Natural killer cell (primary cell): Measurements from ENCODE around the gene NAA40. TPM values are rescaled to one million over a fixed set of nuclear protein-coding genes. Genes with fewer than 3 reads are reported as not detected.

Experiments
- ATAC-seq, 3 donors: fragments of 150-1000 bp in 2 of 3; fragments of 200-7000 bp in 1 of 3; cut with Tn5 transposase; 1 replicate in 1 of 3; 2 replicates in 2 of 3; pipeline ENCODE4 v1.10.0; 2021; ENCODE audit warnings: mild to moderate bottlenecking in 2 of 3, moderate library complexity in 2 of 3
- DNase-seq, 2 donors: peaks; one replicate each; pipeline versions ENCODE4 v3.0.0 to v3.0.0-alpha.2; 2013 to 2021; ENCODE audit warnings: mixed read lengths in 1 of 2
- H3K27ac ChIP-seq: one replicate; pipeline ENCODE4 v1.5.1; 2013; ENCODE audit warnings: mild to moderate bottlenecking, low read length
- H3K27me3 ChIP-seq: one replicate; pipeline ENCODE4 v1.6.1; 2013; ENCODE audit warnings: low read length; ENCODE audit not compliant: control insufficient read depth, insufficient read depth
- H3K36me3 ChIP-seq: one replicate; pipeline ENCODE4 v1.6.1; 2013; ENCODE audit warnings: low read length; ENCODE audit not compliant: control insufficient read depth, insufficient read depth
- H3K4me1 ChIP-seq: one replicate; pipeline ENCODE4 v1.6.1; 2013; ENCODE audit warnings: low read length; ENCODE audit not compliant: control insufficient read depth, insufficient read depth
- H3K4me3 ChIP-seq: one replicate; pipeline ENCODE4 v1.5.1; 2013; ENCODE audit warnings: low read length
- H3K9me3 ChIP-seq: one replicate; pipeline ENCODE4 v1.6.1; 2013; ENCODE audit warnings: low read length; ENCODE audit not compliant: control insufficient read depth, insufficient read depth
- H3K27ac Mint-ChIP-seq, 2 donors: one replicate each; pipeline ENCODE4 v1.8.0; 2022; ENCODE audit warnings: mild to moderate bottlenecking in 2 of 2, mixed read lengths in 2 of 2, moderate library complexity in 1 of 2
- H3K27me3 Mint-ChIP-seq, 2 donors: one replicate each; pipeline ENCODE4 v1.8.0; 2022; ENCODE audit warnings: low read depth in 2 of 2, mixed read lengths in 2 of 2
- H3K36me3 Mint-ChIP-seq: one replicate; pipeline ENCODE4 v1.8.0; 2022; ENCODE audit warnings: mixed read lengths
- H3K4me1 Mint-ChIP-seq, 2 donors: one replicate each; pipeline ENCODE4 v1.8.0; 2022; ENCODE audit warnings: mixed read lengths in 2 of 2
- H3K4me3 Mint-ChIP-seq: one replicate; pipeline ENCODE4 v1.8.0; 2022; ENCODE audit warnings: mild to moderate bottlenecking, moderate library complexity, mixed read lengths
- H3K9me3 Mint-ChIP-seq, 2 donors: one replicate each; pipeline ENCODE4 v1.8.0; 2022; ENCODE audit warnings: mixed read lengths in 2 of 2
- WGBS: methylation state at CpG from one replicate; pipeline ENCODE4 v1.1.7; 2013; ENCODE audit warnings: missing lambda C conversion rate; ENCODE audit not compliant: insufficient coverage; 5-methylcytosine and 5-hydroxymethylcytosine counted together
- intact Hi-C: fragments of 100-400 bp; cut with micrococcal nuclease; formaldehyde crosslinking; loops from one replicate; pipeline ENCODE4 v1.14.2; 2022
- total RNA-seq, 4 donors: library from RNA; stranded (reverse); fragments of 120-200 nt in 1 of 4; gene quantifications; one replicate each; pipeline versions ENCODE4 v1.2.3 to v1.2.4, GENCODE V29; 2013 to 2022
- TF ChIP-seq, protein P1 (sequence below): fragments of 200-600 bp; IDR thresholded peaks from one replicate; pipeline ENCODE4 v1.8.0; 2022; ENCODE audit warnings: antibody characterized with exemption

The NAA40 gene
- total RNA-seq, 3 donors from 2014 or later (not counting 1 experiment from before 2014, with no cell fraction given) = 44.8 to 72.1 (median 57.4) TPM

DNA sequence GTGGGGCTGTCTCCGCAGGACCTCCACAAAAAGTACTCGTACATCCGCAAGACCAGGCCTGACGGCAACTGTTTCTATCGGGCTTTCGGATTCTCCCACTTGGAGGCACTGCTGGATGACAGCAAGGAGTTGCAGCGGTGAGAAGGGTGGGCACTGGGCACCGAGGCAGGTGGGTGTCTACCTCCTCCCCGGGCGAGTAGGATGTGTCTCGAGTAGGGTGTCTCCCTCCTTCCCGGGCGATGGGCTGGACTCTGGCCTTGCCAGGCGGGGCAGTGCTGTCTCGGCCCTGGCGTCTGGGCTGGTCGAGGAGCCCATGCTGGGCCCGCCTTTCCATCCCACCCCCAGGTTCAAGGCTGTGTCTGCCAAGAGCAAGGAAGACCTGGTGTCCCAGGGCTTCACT is 57.7 kb downstream of the NAA40 start:
- H3K4me1 ChIP-seq = peaks cover 19% of the 10 kb centered on the region
- no peak for DNase-seq
- WGBS = 98% methylated on average over 18 of the region's 18 CpGs
- no peak overlapping the region for H3K27ac ChIP-seq
- Mint-ChIP-seq H3K4me1 (peaks cover 8 to 38% of the 10 kb centered on the region in 2 donors), H3K36me3 (no peaks in the 10 kb centered on the region), H3K4me3 (no peak overlapping the region), H3K27ac (no peak overlapping the region), H3K9me3 (no peaks in the 10 kb centered on the region), H3K27me3 (peaks cover 0 to 5% of the 10 kb centered on the region in 2 donors)
- no peak overlapping the region for H3K4me3 ChIP-seq
- peaks cover 26% of the 10 kb centered on the region for H3K36me3 ChIP-seq
- TF ChIP-seq, protein P1, sequence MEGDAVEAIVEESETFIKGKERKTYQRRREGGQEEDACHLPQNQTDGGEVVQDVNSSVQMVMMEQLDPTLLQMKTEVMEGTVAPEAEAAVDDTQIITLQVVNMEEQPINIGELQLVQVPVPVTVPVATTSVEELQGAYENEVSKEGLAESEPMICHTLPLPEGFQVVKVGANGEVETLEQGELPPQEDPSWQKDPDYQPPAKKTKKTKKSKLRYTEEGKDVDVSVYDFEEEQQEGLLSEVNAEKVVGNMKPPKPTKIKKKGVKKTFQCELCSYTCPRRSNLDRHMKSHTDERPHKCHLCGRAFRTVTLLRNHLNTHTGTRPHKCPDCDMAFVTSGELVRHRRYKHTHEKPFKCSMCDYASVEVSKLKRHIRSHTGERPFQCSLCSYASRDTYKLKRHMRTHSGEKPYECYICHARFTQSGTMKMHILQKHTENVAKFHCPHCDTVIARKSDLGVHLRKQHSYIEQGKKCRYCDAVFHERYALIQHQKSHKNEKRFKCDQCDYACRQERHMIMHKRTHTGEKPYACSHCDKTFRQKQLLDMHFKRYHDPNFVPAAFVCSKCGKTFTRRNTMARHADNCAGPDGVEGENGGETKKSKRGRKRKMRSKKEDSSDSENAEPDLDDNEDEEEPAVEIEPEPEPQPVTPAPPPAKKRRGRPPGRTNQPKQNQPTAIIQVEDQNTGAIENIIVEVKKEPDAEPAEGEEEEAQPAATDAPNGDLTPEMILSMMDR = no peak
- no peak for ATAC-seq
- peaks cover 4% of the 10 kb centered on the region for H3K27me3 ChIP-seq
- intact Hi-C loops = no loop called here
- no peaks in the 10 kb centered on the region for H3K9me3 ChIP-seq

DNA sequence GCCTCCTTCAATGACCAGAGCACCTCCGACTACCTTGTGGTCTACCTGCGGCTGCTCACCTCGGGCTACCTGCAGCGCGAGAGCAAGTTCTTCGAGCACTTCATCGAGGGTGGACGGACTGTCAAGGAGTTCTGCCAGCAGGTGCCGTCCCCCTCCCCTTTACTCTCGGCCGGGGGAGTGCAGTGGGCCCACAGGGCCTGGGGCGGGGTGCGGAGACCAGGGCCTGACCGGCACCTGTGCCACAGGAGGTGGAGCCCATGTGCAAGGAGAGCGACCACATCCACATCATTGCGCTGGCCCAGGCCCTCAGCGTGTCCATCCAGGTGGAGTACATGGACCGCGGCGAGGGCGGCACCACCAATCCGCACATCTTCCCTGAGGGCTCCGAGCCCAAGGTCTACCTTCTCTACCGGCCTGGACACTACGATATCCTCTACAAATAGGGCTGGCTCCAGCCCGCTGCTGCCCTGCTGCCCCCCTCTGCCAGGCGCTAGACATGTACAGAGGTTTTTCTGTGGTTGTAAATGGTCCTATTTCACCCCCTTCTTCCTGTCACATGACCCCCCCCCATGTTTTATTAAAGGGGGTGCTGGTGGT is 58.4 kb downstream of the NAA40 start:
- peak overlapping the region in 1 of 2 donors; percentile 54 for H3K27ac Mint-ChIP-seq
- intact Hi-C loops = no loop called here

DNA sequence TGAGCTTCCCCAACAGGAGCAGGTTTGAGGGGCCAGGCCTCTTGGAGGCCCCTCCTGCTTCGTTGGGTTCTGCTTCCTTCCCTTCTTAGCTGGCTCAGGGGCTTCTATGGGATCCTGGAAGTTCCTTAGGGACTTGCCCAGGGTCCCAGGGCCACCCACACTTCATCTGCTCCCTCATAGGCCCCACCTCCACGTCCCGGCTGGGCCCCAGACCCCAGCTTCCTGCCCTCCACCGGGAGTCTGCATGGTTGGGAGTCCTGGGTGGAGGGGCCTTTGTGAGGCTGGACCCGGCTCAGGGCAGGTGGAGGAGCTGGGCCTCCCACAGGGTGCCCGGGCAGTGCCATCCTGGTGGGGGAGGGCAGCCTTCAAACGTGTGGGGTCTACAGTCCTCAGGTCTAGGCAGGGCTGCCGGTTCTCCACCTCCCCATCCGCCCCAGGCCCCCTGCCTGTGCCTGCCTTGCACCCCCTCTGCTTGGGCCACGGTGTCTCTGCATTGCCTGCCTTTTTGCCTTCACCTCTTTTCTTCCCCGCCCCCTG is 59.1 kb downstream of the NAA40 start:
- DNase-seq (no peak), ATAC-seq (no peak)
- Mint-ChIP-seq H3K36me3 (no peaks in the 10 kb centered on the region), H3K27me3 (peaks cover 0 to 11% of the 10 kb centered on the region in 2 donors), H3K9me3 (no peaks in the 10 kb centered on the region), H3K4me3 (no peak overlapping the region), H3K4me1 (peaks cover 4 to 31% of the 10 kb centered on the region in 2 donors), H3K27ac (peak overlapping the region in 1 of 2 donors; percentile 54)
- Histone ChIP-seq H3K36me3 (peaks cover 24% of the 10 kb centered on the region), H3K4me3 (no peak overlapping the region), H3K9me3 (no peaks in the 10 kb centered on the region), H3K4me1 (peaks cover 19% of the 10 kb centered on the region), H3K27me3 (peaks cover 4% of the 10 kb centered on the region), H3K27ac (no peak overlapping the region)
- 89% methylated on average over 9 of the region's 11 CpGs for WGBS
- intact Hi-C loops = no loop called here
- TF ChIP-seq, protein P1 = no peak

More for the DNA sequence above, 58.4 kb downstream of the NAA40 start:
- Mint-ChIP-seq H3K4me1 (peaks cover 5 to 32% of the 10 kb centered on the region in 2 donors), H3K36me3 (no peaks in the 10 kb centered on the region), H3K27me3 (peaks cover 0 to 8% of the 10 kb centered on the region in 2 donors), H3K4me3 (no peak overlapping the region), H3K9me3 (no peaks in the 10 kb centered on the region)
- Histone ChIP-seq H3K27me3 (peaks cover 4% of the 10 kb centered on the region), H3K4me3 (no peak overlapping the region), H3K36me3 (peaks cover 24% of the 10 kb centered on the region), H3K27ac (no peak overlapping the region), H3K9me3 (no peaks in the 10 kb centered on the region), H3K4me1 (peaks cover 19% of the 10 kb centered on the region)
- ATAC-seq (no peak), DNase-seq (no peak)
- TF ChIP-seq, protein P1 = no peak
- WGBS = 92% methylated on average over 26 of the region's 27 CpGs
